GM18520 (cell line): ENCODE measurements around the gene ABCA10.
"Not testable (repeated sequence)": the region's sequence is repeated elsewhere in the genome, so short reads cannot be mapped to it uniquely, and the experiment has no call there.

Experiments used
- ATAC-seq: cut with Tn5 transposase; IDR thresholded peaks from one replicate; pipeline ENCODE4 v1.9.1; 2021; ENCODE audit not compliant: unreplicated experiment

The ABCA10 gene

GRCh38 chr17:69228018-69228417 lies 606 bp downstream of the ABCA10 start:
- no peak for ATAC-seq

GRCh38 chr17:69227541-69227940 lies 1.1 kb downstream of the ABCA10 start:
- no peak for ATAC-seq

DNA sequence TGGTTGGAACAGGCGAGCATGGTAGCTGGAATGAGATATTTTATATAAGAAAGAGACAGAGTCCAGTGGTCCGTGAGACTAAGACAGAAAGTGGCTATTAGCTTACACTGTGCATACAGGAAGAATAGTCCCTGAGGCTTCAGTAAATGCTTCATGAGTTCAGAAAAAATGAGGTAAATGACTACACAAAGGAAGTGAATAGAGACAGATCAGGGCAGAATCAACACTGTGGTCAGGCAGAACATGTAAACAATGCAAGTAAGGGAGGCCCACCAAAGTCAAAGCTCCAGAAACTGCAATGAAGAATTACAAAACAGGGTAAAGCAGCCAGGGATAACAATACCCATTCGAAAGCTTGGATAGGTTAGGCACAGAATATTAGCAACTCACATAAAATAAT lies 4.8 kb downstream of the ABCA10 start:
- ATAC-seq, result peak; percentile 70

- ATAC-seq, result no peak
These were observed 5.8 kb downstream of the ABCA10 start for GRCh38 chr17:69222707-69223258.

GRCh38 chr17:69220098-69220497 lies 8.5 kb downstream of the ABCA10 start:
- no peak for ATAC-seq

DNA sequence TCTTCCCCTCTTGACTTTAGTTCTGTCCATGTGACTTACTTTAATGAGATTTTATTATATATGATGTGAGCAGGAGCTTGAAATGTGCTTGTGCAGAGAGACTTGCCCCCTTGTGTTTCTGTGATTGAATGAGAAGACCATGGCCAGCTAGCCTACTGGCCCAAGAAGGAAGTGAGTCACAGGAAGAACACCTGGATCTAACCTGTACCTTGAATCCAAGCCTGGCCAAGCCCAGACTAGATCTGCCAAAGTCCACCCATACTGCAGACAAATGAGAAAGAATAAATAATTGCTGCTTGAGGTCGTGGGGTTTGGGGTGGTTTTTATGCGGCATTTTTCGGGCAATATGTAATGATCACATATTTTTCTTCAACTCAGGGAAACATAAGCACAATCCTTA lies 9.6 kb downstream of the ABCA10 start:
- no peak for ATAC-seq

DNA sequence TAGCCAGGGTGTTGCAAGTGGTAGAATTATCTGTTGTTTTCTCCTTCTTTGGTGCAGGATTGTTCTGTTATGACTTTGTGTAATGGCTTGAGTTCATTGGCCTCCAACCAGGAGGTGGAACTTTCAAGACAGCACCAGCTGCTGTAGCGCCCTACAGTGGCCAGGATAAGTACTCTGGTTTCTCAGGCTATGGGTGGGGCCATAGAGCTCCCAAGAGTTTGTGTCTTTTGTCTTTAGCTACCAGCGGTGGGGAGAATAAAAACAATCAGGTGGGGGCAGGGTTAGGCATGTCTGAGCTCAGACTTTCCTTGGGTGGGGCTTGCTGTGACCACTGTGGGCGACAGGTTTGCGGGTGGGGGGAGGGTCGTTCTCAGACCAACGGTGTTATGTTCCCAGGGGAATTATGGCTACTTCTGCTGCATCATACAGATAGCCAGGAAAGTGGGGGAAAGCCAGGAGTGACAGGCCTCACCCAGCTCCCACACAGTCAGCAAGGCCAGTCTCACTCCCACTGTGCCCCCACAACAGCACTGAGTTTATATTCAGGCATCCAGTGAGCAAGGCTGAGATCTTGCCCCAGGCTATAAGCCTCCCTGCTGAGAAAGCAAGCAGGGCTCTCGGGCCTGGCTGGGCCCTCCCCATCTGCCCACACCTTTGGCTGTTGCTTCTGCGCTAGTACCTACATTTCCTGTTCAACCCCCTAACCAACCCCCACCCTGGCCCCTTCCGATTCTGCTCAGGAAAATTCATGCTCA lies 15.4 kb downstream of the ABCA10 start:
- no peak for ATAC-seq

- ATAC-seq, result no peak
These were observed 20.0 kb downstream of the ABCA10 start for GRCh38 chr17:69208640-69209039.

DNA sequence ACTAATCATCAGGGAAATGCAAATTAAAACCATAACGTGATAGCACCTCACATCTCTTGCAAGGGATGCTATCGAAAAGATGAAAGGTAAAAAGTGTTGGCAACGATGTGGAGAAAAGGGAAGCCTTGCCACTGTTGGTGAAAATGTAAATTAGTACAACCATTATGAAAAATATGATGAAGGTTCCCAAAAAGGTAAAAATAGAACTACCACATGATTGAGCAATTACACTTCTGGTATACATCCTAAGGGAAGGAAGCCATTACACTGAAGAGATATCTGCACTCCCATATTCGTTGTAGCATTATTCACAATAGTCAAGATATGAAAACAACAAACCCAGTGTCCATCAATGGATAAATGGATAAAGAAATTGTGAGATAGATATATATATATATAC lies 21.5 kb downstream of the ABCA10 start:
- ATAC-seq, result no peak

DNA sequence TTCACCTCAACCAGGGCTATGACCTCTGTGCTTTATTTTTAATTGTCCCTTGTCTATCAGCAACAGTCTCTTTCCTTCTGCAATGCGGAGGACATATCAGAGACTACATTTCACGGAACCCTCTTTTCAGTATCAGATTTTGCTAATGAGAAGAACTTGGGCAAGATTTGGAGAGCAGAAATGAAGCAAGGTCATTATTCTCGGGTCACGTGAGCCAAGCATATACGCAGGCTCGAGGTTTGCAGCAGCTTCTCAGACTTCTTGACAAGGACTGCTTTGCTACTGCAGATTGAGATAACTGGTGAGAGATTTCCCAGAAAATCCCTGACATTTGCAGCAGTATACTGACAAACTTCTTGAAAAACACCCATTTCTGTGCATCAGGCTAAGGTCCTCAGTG lies 30.4 kb downstream of the ABCA10 start:
- ATAC-seq, result no peak

- ATAC-seq, result not testable (repeated sequence)
These were observed 32.4 kb downstream of the ABCA10 start for GRCh38 chr17:69196105-69196653.

- ATAC-seq, result no peak
These were observed 35.9 kb downstream of the ABCA10 start for GRCh38 chr17:69192754-69193153.

DNA sequence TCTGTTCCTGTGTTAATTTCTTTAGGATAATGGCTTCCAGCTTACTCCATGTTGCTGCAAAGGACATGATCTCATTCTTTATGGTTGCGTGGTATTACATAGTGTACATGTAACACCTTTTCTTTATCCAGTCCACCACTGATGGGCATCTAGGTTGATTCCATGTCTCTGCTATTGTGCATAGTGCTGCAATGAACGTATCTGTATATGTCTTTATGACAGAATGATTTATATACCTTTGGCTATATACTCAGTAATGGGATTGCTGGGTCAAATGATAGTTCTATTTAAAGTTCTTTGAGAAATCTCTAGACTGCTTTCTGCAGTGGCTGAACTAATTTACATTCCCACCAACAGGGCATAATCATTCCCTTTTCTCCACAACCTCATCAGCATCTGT lies 39.8 kb downstream of the ABCA10 start:
- ATAC-seq, result no peak

DNA sequence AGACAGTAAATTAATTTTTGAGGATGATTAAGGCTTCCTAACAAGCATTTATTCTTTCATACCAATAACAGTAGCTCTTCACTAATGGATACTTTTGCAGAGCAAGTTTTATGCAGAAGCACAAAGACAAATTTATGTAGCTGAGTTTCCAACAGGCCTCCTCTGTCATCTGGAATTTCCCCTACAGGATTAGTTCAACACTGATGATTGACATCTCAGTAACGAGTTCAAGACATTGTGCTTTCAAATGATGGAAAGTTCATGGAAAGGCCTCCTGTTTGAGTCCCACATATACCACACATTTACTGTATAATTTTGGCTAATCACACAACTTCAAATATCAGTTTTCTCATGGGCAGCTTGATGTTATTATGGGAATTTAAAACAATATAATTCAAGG lies 40.6 kb downstream of the ABCA10 start:
- no peak for ATAC-seq

- ATAC-seq, result no peak
These were observed 41.3 kb downstream of the ABCA10 start for GRCh38 chr17:69187294-69187693.

- ATAC-seq, result no peak
These were observed 49.2 kb downstream of the ABCA10 start for GRCh38 chr17:69179227-69179952.

- ATAC-seq, result no peak
These were observed 52.2 kb downstream of the ABCA10 start for GRCh38 chr17:69176457-69176795.

GRCh38 chr17:69175625-69176456 lies 52.8 kb downstream of the ABCA10 start:
- no peak for ATAC-seq

- no peak for ATAC-seq
These were observed 53.4 kb downstream of the ABCA10 start for GRCh38 chr17:69175262-69175624.

DNA sequence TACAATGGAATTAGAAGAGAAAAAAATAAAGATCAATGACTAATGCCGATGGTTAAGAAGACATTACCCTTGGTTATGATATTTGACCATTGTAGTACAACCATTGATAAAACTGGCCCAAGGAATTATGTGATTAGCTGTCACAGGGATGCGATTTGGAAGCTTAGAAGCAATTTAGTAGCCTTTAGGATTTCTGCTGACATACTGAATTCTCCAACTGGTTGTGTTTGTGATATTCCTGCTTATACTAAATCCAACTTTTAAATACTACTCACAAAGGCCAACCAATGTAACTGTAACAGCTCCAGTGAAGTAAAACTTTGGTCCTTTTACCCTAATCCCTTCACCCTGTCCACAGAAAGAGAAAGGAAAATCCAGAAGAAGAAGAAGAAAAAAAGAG lies 55.5 kb downstream of the ABCA10 start:
- ATAC-seq, result no peak

DNA sequence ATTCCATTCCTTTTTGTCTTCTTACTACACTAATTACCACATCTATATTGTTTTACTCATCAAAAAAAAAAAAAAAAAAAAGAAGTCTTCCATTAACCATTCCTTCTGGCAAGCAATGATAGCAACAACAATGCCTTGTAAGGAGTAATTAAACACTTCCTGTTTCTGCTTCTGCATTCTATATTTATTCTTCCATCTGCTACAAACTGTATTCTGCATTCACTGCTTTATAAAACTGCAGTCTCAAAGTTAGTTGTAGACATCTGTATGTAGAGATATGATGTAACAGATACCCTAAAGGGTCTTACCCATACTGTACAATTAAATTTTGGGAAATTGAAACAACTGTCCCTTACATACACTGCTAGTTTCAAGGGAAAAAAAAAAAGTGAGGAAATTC lies 58.2 kb downstream of the ABCA10 start:
- no peak for ATAC-seq
